ENCODE data around the gene HK1.
"Not testable (repeated sequence)": the region's sequence is repeated elsewhere in the genome, so short reads cannot be mapped to it uniquely, and the experiment has no call there.

Gene HK1

DNA sequence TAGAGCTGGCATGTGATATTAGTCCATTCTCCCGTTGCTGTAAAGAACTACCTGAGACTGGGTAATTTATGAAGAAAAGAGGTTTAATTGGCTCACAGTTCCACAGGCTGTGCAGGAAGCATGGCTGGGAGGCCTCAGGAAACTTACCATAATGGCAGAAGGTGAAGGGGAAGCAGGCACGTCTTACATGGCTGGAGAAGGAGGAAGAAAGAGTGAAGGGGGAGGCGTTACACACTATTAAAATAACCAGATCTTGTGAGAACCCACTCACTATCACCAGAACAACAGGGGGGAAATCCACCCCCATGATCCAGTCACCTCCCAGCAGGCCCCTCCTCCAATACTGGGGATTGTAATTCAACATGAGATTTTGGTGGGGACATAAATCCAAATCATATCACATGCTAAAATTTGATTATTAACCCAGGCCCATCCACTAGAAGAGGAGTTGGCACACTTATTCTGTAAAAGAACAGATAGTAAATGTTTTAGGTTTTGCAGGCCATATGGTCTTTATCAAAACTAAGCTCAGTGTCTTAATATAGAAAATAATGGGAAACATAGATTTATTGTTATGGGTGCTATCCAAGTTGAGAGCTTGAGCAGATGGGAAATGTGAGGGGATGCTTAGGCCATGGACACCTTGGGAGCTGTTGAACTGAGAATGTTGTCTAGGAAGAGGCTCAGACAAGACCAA is 18.6 kb upstream of the HK1 start:
- no peak for DNase-seq

DNA sequence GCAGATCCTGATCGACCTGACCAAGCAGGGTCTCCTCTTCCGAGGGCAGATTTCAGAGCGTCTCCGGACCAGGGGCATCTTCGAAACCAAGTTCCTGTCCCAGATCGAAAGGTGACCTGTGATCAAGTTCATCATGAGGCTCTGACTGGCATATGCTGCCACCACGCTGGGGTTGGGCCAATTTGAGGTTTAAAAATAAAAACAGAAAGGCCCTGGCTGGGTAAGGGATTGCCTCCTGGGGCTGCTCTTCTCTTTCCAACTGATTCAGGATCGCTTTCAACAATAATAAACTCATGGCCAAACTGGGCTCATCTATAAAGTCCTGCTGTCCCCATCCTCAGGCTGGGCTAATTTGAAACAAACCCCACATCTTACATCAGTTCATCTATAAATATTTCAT is 17.1 kb upstream of the HK1 start:
- no peak for DNase-seq

DNA sequence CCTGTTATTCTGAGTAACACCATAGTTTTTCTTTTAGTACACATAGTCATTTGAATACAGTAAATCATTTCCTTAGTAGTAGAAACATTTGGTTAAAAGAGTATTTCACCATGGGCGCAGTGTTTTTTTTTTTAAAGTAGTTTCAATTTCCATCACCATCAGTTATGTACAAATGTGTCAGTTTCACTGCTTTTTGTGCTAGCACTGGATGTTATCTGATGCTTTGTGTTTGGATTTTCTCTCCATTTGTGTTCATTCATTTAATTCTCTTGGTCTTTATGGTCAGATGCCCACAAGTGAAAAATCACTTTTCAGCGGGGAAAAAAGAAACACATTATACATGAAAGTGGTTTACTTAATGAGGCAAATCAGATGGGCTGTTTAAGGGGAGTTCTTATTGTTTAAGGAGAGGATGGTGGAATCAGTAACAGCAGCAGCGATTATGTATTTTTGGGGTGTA is 16.0 kb upstream of the HK1 start:
- DNase-seq = no peak

DNA sequence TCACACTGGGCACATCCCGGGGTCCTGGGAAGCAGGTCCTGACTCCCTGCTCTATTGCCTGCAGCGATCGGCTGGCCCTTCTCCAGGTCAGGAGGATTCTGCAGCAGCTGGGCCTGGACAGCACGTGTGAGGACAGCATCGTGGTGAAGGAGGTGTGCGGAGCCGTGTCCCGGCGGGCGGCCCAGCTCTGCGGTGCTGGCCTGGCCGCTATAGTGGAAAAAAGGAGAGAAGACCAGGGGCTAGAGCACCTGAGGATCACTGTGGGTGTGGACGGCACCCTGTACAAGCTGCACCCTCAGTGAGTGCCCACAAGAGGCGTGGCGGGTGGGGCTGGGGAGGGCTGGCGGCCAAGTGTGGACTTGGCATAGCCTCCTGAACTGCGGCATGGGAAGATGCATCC is 12.8 kb upstream of the HK1 start:
- DNase-seq = no peak

DNA sequence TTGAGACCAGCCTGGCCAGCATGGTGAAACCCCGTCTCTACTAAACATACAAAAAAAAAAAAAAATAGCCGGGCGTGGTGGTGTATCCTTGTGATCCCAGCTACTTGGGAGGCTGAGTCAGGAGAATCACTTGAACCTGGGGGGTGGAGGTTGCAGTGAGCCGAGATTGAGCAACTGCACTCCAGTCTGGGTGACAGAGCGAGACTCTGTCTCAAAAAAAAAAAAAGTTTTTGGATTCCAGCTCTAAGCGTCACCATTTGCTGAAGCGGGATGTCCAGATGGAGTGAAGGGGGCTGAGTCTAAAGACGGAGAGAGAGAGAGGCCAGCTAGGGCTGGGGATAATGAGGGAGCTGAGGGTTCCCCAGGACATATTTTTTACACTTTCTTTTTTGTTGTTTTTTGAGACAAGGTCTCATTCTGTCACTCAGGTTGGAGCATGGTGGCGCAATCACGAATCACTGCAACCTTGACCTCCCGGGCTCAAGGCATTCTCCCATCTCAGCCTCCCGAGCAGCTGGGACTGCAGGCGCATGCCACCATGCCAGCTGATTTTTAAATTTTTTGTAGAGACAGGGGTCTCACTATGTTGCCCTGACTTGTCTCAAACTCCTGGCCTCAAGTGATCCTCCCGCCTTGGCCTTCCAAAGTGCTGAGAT is 9.4 kb upstream of the HK1 start:
- DNase-seq = no peak

DNA sequence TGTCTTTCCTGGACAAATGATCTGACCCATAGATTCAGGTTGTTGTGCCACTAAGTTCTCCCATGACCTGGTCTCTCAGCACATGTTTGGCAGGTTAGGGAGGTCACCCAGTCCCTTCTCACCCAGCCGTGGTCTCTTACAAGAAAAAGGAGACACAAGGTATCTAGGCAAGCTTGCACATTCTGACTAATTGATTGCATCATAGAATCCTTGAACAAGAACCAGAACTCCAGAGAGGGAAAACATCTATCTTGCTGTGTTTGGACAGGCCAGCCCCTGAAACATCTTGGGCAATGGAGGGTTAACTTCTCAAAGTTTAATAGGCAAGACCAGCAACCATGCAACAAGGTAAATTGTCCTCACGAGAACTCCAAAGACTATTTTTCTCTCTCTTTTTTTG is 8.5 kb upstream of the HK1 start:
- DNase-seq = no peak

- DNase-seq = no peak
Measured at GRCh38 chr10:69270990-69271389, 7.3 kb upstream of the HK1 start.

DNA sequence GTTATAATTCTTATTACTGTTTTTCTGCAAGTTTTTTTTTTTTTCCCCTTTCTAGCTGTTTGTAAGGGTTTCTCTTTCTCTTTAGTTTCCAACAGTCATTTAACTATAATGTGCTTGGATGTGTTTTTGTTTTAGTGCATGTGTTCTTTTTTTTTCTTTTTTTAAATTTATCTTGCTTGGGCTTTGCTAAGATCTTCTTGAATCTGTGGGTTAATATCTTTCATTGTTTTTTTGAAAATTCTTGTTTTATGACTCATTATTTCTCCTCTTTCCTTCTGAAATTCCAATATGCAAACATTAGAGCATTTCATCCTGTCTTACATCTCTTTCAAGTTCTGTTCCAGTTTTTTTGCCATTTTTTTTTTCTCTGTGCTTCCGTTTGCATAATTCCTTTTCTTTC is 5.7 kb upstream of the HK1 start:
- DNase-seq = no peak

DNA sequence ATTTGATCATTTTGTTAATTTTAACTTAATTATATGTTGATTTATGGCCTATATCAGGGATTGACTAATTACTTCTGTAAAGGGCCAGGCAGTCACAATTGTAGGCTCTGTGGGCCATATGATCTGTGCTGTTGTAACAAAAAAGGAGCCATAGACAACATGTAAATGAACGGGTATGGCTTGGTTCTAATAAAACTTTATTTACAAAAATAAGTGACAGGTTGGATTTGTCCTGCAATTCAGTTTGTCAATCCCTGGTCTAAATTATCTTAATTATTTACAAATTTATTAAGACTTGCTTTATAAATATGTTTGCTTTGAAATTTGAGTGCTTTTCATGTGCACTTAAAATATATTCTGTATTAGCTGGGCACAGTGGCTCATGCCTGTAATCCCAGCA is 2.9 kb upstream of the HK1 start:
- no peak for DNase-seq

GRCh38 chr10:69276503-69276902 is 1.8 kb upstream of the HK1 start:
- no peak for DNase-seq

- DNase-seq = no peak
Measured at GRCh38 chr10:69279110-69279509, 814 bp downstream of the HK1 start.

- no peak for DNase-seq
Measured at GRCh38 chr10:69281507-69282413, 3.5 kb downstream of the HK1 start.

DNA sequence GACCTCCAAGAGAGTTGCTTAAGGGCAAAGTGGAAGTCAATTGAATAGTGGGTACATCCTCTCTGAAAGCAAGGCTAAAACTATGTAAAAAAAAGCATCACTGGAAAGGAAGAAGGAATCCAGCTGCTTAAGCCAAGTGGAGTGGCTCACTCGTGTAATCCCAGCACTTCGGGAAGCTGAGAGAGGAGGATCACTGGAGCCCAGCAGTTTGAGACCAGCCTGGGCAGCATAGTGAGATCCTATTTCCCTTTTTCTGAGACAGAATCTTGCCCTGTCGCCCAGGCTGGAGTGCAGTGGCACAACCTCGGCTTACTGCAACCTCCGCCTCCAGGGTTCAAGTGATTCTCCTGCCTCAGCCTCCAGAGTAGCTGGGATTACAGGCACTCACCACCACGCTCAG is 6.1 kb downstream of the HK1 start:
- not testable (repeated sequence) for DNase-seq

GRCh38 chr10:69285699-69286098 is 7.4 kb downstream of the HK1 start:
- no peak for DNase-seq

DNA sequence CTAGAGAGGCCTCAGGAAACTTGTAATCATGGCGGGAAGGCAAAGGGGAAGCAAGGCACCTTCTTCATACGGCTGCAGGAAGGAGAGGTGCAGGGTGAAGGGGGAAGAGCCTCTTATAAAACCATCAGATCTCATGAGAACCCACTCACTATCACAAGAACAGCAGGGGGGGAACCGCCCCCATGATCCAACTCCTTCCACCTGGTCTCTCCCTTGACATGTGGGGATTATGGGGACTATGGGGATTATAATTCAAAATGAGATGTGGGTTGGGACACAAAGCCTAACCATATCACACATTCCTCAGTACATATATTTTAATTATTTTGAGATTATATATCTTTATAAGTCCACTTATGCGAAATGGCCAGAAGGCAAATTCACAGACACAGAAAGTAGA is 8.9 kb downstream of the HK1 start:
- no peak for DNase-seq

- DNase-seq = no peak
Measured at GRCh38 chr10:69290993-69291392, 12.7 kb downstream of the HK1 start.

GRCh38 chr10:69292459-69292858 is 14.2 kb downstream of the HK1 start:
- DNase-seq = no peak

DNA sequence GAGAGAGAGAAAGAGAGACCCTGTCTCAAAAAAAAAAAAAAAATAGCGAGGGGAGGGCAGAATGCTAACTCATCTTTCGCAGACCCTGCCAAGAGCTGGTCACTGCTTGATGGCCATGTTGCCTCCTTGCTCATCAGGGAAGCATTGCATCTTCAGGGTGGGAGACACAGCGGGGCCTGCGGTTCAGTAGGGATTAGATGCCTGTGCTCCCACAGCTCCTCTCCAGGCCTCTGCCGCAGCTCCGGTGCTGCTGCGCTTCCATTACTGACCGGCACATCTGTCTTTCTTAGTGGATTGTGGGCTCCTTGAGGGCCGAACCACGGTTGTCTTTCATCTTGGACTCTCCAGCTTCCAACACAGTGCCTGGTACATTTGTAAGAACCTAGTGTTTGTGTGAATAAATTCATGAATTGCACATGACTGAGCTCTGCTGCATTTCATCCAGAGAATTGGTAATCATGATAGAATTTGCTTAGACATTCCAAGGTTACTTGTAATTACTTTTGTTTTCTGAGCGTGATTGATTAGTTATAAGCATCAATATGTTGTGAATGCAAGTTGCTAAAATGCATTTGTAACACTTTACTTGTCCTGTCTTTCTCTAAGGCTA is 16.8 kb downstream of the HK1 start:
- DNase-seq = no peak

DNA sequence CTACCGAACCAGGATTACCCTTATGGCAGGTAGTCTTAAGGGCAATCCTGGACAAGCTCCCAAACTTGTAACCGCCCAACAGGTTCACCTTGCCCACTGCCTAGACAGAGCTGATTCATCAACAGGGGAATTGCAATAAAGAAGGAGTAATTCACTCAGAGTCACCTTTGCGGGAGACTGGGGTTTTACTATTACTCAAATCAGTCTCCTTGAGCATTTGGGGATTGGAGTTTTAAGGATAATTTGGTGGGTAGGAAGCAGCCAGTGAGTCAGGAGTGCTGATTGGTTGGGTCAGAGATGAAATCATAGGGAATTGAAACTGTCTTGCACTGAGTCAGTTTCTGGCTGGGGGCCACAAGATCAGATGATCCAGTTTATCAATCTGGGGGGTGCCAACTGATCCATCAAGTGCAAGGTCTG is 25.3 kb downstream of the HK1 start:
- DNase-seq = no peak

DNA sequence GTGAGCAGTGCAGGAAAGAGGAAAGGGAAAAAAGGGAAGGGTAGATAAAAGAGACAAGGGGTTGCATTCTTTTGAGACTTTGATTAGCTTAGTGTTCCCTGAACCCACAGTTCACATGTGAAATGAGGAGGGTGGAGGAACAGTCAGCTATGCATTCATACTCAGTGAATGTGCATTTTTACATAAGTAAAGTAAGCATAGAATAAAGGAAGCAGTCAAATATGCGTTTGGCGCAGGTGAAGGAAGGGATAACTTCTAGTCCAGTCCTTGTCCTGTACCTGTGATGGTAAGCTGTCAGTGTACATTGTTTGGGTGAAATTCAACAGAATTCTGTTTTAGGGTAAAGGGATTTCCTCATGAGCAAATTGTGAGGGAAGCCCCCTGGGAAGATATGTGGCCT is 28.1 kb downstream of the HK1 start:
- DNase-seq = no peak

DNA sequence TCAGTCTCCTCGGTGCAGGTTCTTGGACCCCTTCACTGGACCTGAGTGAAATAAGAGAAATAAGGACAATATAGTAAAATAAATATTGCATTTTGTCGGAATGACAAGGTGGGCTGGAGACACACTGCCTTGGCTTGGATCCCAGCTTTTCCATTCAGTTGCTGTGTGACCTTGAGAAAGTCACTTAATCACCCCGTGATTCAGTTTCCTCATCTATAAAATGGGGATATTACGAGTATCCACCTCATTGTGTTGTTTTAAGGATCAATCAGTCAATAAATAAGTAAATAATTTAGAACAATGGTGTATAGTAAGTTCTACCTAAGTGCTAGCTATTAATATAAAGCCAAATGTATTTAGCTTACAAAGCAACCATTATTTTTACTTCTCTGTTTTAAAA is 29.1 kb downstream of the HK1 start:
- DNase-seq = no peak

DNA sequence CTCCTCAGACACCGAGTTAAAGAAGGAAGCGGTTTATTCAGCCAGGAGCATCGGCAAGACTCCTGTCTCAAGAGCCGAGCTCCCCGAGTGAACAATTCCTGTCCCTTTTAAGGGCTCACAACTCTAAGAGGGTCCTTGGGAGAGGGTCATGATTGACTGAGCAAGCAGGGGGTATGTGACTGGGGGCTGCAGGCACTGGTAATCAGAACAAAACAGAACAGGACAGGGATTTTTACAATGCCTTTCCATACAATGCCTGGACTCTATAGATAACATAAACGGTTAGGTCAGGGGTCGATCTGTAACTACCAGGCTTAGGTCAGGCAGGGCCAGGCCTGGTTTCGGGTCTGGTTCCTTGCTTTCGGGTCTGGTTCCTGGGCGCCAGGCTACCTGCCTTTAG is 30.0 kb downstream of the HK1 start:
- DNase-seq = not testable (repeated sequence)

DNA sequence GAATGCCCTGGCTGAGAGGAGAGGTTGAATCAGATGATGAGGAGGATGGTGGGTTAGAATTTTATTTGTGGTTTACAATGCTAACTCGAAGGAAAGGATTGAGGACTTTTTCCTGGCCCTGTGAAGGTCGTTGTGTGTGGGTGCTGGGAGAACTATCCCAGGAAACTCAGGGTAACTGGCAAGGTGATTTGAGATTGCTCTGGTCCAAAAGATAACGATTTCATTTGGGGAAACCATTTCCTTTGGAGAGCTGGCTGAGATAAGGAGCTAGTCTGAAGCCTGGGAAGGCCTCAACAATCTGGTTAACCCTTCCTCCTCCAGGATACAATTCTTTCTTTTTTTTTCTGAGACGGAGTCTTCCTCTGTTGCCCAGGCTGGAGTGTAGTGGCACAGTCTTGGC is 33.0 kb downstream of the HK1 start:
- DNase-seq = no peak

Measured in stimulated activated CD4-positive, alpha-beta T cell treated with anti-CD3 and anti-CD28 coated beads, Interleukin-2, amount 100 ng/mL, for 24 hours (primary cell).